Stomach smooth muscle (tissue), 2 donors: ENCODE results near the gene NR2C2.
"Not testable (repeated sequence)": the region's sequence is repeated elsewhere in the genome, so short reads cannot be mapped to it uniquely, and the experiment has no call there.

ENCODE experiments used
- H3K27ac ChIP-seq: one replicate; pipeline ENCODE4 v1.7.0; 2013; ENCODE audit warnings: mild to moderate bottlenecking, low read length, inconsistent platforms
- H3K27me3 ChIP-seq, 2 donors: one replicate each; pipeline ENCODE4 v1.7.0; 2013; ENCODE audit warnings: low read length in 2 of 2; ENCODE audit not compliant: insufficient read depth in 2 of 2, control insufficient read depth in 1 of 2
- H3K36me3 ChIP-seq, 2 donors: one replicate each; pipeline ENCODE4 v1.7.0; 2013; ENCODE audit warnings: low read length in 2 of 2; ENCODE audit not compliant: control insufficient read depth in 2 of 2, insufficient read depth in 2 of 2
- H3K4me1 ChIP-seq: one replicate; pipeline ENCODE4 v1.7.0; 2013; ENCODE audit warnings: low read length; ENCODE audit not compliant: control insufficient read depth, insufficient read depth
- H3K4me3 ChIP-seq, 2 donors: one replicate each; pipeline ENCODE4 v1.7.0; 2013; ENCODE audit warnings: low read length in 2 of 2
- H3K9ac ChIP-seq, 2 donors: one replicate each; pipeline ENCODE4 v1.7.0; 2013; ENCODE audit warnings: low read length in 2 of 2, mild to moderate bottlenecking in 1 of 2
- H3K9me3 ChIP-seq, 2 donors: one replicate each; pipeline ENCODE4 v1.7.0; 2013; ENCODE audit warnings: low read length in 2 of 2; ENCODE audit not compliant: control insufficient read depth in 2 of 2
- donor health status: healthy.
- donor health status: Pancreatic carcinoma.

The NR2C2 gene

DNA sequence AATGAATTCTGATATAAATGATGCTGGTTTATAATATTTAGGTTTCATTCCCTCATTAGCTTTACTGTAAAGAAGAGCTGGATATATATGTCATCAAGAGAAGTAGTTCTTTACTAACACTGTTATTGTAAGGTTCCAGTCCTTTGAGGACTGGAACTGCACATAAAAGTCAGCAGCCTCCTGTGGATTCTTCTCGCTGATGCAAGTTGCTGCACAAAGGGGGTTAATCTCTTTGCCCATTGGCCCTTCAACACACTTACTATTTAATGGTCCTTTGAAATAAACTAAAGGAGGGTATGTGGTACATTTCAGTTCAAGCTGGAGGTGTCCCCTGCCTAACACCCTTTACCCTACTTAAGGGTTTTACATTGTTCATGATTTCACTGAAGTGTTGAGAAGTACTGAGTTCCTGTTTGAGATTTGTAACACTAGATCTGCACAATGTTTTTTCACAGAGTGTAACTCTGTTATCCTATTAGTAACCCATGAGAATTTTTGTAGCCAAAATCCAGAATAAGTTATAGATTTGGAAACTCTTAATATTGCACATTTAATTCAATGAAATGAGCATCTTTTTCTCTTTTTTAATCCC is 43.9 kb downstream of the NR2C2 start:
- no peak overlapping the region for H3K4me3 ChIP-seq
- peaks cover 7% of the 10 kb centered on the region for H3K4me1 ChIP-seq
- H3K27me3 ChIP-seq = no peaks in the 10 kb centered on the region
- H3K27ac ChIP-seq = no peak overlapping the region
- H3K36me3 ChIP-seq = no peaks in the 10 kb centered on the region
- no peak overlapping the region for H3K9ac ChIP-seq
- no peaks in the 10 kb centered on the region for H3K9me3 ChIP-seq

DNA sequence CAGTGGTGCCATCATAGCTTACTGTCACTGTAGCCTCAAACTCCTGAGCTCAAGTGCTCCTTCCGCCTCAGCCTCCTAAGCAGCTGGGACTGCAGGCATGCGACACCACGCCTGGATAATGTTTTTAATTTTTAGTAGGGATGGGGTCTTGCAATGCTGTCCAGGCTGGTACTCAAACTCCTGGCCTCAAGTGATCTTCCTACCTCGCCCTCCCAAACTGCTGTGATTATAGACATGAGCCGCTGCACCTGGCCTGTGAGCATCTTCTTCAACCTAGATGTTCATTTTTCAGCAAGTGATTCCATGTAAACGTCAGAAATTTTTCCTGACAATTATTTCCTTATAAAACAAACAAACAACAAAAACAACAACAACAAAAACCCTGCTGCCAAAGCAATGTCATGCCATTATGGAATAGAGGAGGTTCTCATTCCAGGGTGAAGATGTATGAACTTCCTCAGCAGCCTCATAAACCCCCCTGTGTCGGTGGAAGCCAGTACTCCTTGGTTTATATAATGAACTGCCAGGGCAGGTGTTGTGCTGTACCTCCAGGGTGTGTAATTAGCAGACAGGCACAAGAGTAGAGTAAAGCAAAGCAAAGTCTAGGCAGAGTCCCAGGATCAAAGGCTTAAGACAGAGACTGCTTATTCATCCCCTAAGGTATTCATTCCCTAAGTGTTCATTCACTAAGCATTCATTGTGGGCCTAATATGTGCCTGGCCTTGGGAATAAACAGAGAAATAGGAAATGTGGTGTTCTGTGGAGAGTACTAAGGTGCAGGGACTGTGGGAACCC is 44.6 kb downstream of the NR2C2 start:
- no peak overlapping the region for H3K4me3 ChIP-seq
- H3K4me1 ChIP-seq = peaks cover 7% of the 10 kb centered on the region

DNA sequence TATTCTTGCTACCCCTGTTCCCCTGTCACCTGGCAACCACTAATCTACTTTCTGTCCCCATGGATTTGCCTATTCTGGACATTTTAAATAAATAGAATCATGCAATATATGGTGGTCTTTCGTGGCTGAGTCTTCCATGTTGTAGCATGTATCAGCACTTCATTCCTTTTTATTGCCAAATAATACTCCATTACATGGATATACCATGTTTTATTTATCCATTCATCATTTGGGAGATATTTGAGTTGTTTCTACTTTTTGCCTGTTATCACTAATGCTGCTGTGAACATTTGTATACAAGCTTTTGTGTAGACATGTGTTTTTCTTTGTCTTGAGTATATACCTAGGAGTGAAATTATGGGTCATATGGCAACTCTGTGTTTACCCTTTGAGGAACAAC is 50.6 kb downstream of the NR2C2 start:
- Histone ChIP-seq H3K4me3 (no peak overlapping the region), H3K4me1 (no peaks in the 10 kb centered on the region), H3K27me3 (no peaks in the 10 kb centered on the region), H3K9me3 (peaks cover 0 to 3% of the 10 kb centered on the region in 2 donors), H3K9ac (no peak overlapping the region), H3K36me3 (no peaks in the 10 kb centered on the region), H3K27ac (no peak overlapping the region)

More for the DNA sequence above, 44.6 kb downstream of the NR2C2 start:
- no peak overlapping the region for H3K27ac ChIP-seq
- no peaks in the 10 kb centered on the region for H3K36me3 ChIP-seq
- no peak overlapping the region for H3K9ac ChIP-seq
- no peaks in the 10 kb centered on the region for H3K27me3 ChIP-seq
- no peaks in the 10 kb centered on the region for H3K9me3 ChIP-seq

DNA sequence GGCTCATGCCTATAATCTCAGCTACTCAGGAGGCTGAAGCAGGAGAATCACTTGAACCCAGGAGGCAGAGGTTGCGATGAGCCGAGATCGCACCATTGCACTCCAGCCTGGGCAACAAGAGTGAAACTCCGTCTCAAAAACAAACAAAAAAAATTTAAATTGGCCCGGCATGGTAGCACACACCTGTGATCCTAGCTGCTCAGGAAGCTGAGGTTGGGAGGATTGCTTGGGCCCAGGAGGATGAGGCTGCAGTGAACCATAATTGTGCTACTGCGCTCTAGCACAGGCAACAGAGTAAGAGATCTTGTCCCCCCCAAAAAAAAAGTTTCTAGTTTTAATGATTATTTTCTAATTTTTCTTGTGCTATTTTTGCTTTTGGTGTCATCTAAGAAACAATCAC is 51.8 kb downstream of the NR2C2 start:
- not testable (repeated sequence) for H3K36me3 ChIP-seq, H3K27me3 ChIP-seq, H3K9me3 ChIP-seq

DNA sequence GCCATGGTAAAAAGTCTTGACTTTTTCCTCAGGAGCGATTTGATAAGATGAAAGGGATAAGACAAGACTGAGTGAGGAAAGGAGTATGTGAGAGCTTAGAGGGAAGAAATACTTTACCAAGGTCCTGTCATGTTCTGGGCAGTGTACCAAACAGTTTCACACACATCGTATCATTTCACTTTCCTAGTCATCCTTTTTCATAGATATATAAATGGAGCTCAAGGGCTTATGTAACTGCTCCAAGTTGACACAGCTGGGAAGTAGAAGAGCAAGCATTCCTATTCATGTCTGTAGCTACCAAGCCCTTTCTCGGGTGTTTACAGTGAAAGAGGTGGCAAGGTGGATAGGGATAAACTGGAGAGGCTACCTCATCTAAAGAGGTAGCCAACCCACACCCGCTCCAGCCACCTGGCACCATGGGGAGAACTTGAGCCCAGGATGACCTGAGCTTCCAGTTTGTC is 60.3 kb downstream of the NR2C2 start:
- no peak overlapping the region for H3K9ac ChIP-seq
- no peaks in the 10 kb centered on the region for H3K27me3 ChIP-seq
- peaks cover 0 to 4% of the 10 kb centered on the region in 2 donors for H3K9me3 ChIP-seq
- no peak overlapping the region for H3K4me3 ChIP-seq
- H3K4me1 ChIP-seq = peaks cover 2% of the 10 kb centered on the region
- H3K27ac ChIP-seq = no peak overlapping the region
- peaks cover 3 to 20% of the 10 kb centered on the region in 2 donors for H3K36me3 ChIP-seq

More for the DNA sequence above, 51.8 kb downstream of the NR2C2 start:
- H3K4me1 ChIP-seq, H3K9ac ChIP-seq, H3K4me3 ChIP-seq, H3K27ac ChIP-seq: not testable (repeated sequence)

DNA sequence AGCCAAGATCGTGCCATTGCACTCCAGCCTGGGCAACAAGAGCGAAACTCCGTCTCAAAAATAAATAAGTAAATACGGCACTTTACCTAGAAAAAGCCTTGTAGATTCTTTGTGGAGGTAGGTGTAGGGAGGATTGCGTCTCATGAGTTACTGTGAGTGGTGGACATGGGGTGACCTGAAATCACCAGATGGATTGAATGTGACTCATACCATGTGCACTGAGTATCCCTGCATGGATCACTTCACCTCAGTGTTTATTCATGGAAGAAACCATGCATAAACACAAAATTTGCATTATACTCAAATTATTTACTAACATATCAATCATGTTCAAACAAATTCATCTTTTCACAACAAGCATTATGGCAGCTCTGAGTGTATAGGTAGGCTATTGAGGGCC is 61.8 kb downstream of the NR2C2 start:
- Histone ChIP-seq H3K9me3 (peaks cover 0 to 4% of the 10 kb centered on the region in 2 donors), H3K27ac (no peak overlapping the region), H3K4me3 (no peak overlapping the region), H3K4me1 (peaks cover 2% of the 10 kb centered on the region), H3K9ac (no peak overlapping the region), H3K27me3 (no peaks in the 10 kb centered on the region), H3K36me3 (peaks cover 11 to 27% of the 10 kb centered on the region in 2 donors)

DNA sequence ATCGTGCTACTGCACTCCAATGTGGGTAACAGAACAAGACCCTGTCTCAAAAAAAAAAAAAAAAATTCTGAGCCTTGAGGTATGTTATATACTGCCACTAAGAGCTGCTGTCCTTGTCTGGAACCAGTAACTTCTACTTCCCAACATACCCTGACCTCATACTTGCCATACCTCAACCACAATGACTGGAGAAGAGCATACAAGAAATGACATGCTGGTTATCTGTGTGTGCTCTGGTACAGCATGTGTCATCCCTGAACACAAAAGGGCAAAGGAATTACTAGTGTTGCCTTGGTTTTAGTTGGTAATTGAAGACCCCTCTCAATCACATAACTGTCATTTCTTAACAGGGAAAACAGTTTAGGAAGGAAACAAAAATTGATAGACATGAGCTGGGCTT is 63.3 kb downstream of the NR2C2 start:
- no peak overlapping the region for H3K27ac ChIP-seq
- H3K9ac ChIP-seq = no peak overlapping the region
- no peaks in the 10 kb centered on the region for H3K9me3 ChIP-seq
- peaks cover 2% of the 10 kb centered on the region for H3K4me1 ChIP-seq
- no peaks in the 10 kb centered on the region for H3K27me3 ChIP-seq
- peaks cover 14 to 37% of the 10 kb centered on the region in 2 donors for H3K36me3 ChIP-seq
- no peak overlapping the region for H3K4me3 ChIP-seq

DNA sequence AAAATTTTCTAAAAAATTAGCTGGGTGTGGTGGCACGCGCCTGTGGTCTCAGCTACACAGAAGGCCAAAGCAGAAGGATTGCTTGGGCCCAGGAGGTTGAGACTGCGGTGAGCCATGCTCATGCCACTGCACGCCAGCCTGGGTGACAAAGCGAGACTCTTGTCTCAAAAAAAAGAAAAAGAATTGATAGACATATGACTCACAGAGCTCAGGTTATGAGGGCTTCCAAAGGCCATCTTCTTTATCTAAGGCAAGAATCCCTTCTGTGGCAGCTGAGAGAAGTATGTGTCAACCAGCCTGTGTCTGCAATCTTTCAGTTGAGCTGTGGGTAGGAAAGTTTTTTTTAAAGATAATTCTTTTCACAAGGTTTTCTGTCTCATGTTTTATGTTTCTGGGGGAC is 63.8 kb downstream of the NR2C2 start:
- H3K4me1 ChIP-seq = peaks cover 2% of the 10 kb centered on the region
- H3K27ac ChIP-seq = no peak overlapping the region
- H3K9ac ChIP-seq = no peak overlapping the region
- H3K4me3 ChIP-seq = no peak overlapping the region
- no peaks in the 10 kb centered on the region for H3K27me3 ChIP-seq
- no peaks in the 10 kb centered on the region for H3K9me3 ChIP-seq
- H3K36me3 ChIP-seq = peaks cover 17 to 35% of the 10 kb centered on the region in 2 donors

DNA sequence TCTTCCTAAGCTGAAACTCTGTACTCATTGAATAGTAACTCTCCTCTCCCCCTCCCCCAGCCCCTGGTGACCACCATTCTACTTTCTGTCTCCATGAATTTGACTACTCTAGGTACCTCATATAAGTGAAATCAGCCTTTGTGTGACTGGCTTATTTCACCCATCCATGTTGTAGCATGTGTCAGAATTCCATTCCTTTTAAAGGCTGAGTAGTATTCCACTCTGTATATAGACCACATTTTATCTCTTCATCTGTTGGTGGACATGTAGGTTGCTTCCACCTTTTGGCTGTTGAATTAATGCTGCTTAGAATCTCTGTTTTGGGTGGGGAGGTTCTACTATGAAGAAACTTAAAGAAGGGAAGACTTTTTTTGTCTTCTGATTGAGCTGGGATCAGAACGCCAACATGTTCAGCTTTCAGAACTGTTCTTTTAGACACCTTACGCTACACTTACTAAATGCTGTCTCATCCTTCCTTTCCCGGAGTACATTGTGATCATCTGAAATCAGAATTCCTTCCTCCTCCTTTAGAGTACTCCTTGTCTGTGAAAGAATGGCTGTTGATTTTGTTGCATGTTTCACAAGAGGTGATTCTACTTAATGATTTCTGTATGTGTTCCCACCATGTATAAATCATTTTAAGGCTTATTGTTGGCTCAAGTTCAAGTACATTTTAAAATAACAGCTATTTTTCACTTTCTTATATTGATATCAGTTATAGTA is 67.4 kb downstream of the NR2C2 start:
- no peak overlapping the region for H3K27ac ChIP-seq
- no peaks in the 10 kb centered on the region for H3K9me3 ChIP-seq
- no peak overlapping the region for H3K4me3 ChIP-seq
- H3K36me3 ChIP-seq = peaks cover 24 to 38% of the 10 kb centered on the region in 2 donors
- no peaks in the 10 kb centered on the region for H3K4me1 ChIP-seq
- no peak overlapping the region for H3K9ac ChIP-seq
- H3K27me3 ChIP-seq = no peaks in the 10 kb centered on the region

DNA sequence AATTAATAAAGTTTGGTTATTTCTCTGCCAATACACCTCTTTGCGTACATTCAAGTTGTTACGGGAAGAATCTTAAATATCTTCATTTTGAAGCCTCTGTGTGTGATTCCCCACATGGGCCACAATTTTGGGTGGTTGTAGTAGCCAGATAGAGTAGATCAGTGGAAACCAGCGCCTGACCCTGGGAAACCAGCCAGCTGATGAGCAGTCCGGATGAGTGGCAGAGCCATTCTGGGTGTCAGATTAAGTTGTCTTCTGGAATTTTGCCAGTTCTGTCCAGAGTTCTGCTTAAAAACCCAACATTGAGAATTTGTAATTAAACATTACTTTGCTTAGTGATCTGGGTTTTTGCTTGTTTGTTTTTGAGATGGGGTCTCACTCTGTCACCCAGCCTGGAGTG is 68.1 kb downstream of the NR2C2 start:
- no peaks in the 10 kb centered on the region for H3K27me3 ChIP-seq
- peaks cover 24 to 44% of the 10 kb centered on the region in 2 donors for H3K36me3 ChIP-seq
- H3K4me3 ChIP-seq = no peak overlapping the region
- no peaks in the 10 kb centered on the region for H3K4me1 ChIP-seq
- H3K9me3 ChIP-seq = no peaks in the 10 kb centered on the region
- H3K9ac ChIP-seq = no peak overlapping the region
- no peak overlapping the region for H3K27ac ChIP-seq
